IPS-20b (cell line): Measurements from ENCODE around the gene RAE1.
"Not testable (repeated sequence)": the region's sequence is repeated elsewhere in the genome, so short reads cannot be mapped to it uniquely, and the experiment has no call there.

Experiments
- H3K27ac ChIP-seq: one replicate; pipeline ENCODE4 v1.5.1; 2013; ENCODE audit warnings: low read length
- H3K27me3 ChIP-seq: 2 replicates; pipeline ENCODE4 v1.6.1; 2013; ENCODE audit warnings: mild to moderate bottlenecking, low read length, inconsistent platforms; ENCODE audit not compliant: insufficient read depth
- H3K36me3 ChIP-seq: 2 replicates; pipeline ENCODE4 v1.6.1; 2013; ENCODE audit warnings: low read depth, mild to moderate bottlenecking, inconsistent platforms, low read length, moderate library complexity; ENCODE audit not compliant: insufficient read depth
- H3K4me1 ChIP-seq: 2 replicates; pipeline ENCODE4 v1.6.1; 2013; ENCODE audit warnings: mild to moderate bottlenecking, control low read depth, inconsistent platforms, low read length, moderate library complexity; ENCODE audit not compliant: insufficient read depth
- H3K4me3 ChIP-seq: 2 replicates; pipeline ENCODE4 v1.5.1; 2013; ENCODE audit warnings: mild to moderate bottlenecking, low read length, inconsistent platforms
- H3K9ac ChIP-seq: 2 replicates; pipeline ENCODE4 v1.6.1; 2013; ENCODE audit warnings: low read depth, mild to moderate bottlenecking, inconsistent platforms, low read length, moderate library complexity
- H3K9me3 ChIP-seq: 2 replicates; pipeline ENCODE4 v1.6.1; 2013; ENCODE audit warnings: mild to moderate bottlenecking, low read depth, low read length, inconsistent platforms; ENCODE audit not compliant: insufficient read depth

RAE1 gene

DNA sequence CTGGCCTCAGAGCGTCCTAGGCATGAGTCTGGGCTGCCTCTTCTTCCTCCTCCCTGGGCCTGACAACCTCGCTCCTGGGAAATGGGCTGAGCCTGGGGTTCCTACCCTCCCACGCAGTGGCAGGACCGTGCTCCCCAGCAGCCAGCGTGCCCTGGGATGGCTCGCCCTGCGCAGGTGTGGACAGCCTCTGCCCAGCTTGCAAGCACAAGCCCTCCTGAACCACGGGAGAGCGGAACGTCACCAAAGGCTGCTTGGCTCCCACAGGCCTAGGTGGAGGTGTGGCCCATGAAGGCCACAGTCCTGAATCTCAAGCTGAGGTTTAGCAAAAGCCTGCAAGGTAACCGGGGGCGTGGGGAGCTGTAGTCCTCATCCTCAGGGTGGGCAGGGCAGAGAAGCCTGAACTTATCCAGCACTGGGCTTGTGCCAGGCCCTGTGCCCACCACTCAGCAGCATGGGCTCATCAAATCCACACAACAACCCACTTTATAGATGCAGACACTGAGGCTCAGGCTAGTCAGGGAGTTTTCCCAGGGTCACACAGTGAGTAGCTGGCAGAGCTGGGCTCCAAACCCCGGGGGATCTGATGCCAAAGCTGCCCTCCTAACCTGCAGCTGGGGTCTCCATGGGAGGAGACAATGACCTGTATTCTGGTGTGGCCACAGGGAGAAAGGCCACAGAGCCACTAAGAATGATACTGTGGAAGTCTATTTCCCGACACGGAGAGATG lies 65.4 kb downstream of the RAE1 start:
- Histone ChIP-seq H3K4me3 (no peak overlapping the region), H3K27me3 (no peaks in the 10 kb centered on the region), H3K9me3 (no peaks in the 10 kb centered on the region), H3K27ac (no peak overlapping the region), H3K4me1 (no peaks in the 10 kb centered on the region), H3K36me3 (no peaks in the 10 kb centered on the region), H3K9ac (no peak overlapping the region)

DNA sequence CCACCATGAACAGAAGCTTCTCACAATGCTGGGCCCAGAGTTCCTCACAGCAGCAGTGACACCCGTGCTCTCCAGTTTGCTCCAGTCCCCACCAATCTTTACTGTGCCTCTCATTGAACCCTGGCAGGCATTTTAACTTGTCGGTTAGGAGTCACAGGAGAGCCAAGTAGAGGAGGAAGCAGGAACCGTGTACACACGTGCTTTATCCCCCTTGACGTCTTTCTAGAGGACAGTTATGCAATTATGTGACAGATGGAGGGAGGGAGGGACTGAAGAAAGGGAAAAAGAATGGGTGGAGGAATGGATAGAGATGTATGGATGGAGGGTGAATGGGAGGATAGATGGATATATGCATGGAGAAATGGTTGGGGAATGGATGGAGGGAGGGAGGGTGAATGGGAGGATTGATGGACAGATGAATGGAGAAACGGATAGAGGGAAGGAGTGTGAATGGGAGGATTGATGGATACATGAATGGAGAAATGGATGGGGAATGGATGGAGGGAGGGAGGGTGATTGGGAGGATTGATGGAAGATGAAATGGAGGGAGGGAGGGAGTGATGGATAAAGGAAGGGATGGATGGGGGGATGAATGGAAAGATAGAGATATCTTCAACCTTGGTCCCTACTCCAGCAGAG lies 66.1 kb downstream of the RAE1 start:
- no peaks in the 10 kb centered on the region for H3K9me3 ChIP-seq
- no peak overlapping the region for H3K27ac ChIP-seq
- H3K27me3 ChIP-seq: no peaks in the 10 kb centered on the region
- no peaks in the 10 kb centered on the region for H3K4me1 ChIP-seq
- H3K4me3 ChIP-seq: no peak overlapping the region
- no peak overlapping the region for H3K9ac ChIP-seq
- no peaks in the 10 kb centered on the region for H3K36me3 ChIP-seq

DNA sequence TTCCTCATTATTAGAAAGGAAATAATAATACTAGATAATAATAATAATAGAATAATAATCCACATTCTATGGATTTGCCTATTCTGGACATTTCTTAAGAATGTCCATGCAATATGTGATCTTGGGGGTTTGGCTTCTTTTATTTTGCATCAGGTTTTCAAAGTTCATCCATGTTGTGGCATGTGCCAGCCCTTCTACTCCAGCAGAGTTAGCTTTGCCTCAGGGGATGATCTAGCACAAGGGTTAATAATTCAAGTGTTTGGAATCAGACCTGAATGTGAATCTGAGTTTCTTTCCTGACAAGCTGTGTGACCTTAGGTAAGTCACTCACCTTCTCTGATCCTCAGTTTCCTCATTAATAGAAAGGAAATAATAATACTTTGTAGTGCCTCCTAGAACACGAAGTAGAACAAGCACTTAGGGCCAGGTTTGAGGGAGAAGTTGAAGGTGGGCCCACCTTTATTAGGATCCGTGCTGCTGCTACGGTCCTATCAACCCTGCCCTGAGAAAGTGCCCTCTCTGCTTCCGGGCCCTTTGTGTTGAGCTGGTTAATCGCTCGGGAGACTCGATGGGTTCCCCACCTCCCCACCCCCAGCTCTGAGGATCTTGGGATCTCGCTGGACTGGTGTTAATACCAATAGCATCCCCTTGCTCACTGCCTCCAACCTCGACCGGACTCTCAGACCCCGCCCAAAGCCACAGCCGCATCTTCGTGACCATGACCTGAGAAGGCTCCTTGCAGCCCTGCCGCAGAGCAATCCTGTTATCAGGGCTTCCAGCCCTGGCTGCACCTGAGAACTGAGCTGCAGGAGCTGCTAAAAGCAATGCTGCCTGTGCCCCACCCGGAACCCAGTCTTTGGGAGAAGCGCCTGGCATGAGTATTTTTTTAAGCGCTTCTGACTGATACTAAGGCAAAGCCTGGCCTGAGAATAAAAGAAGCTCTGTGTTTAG lies 67.0 kb downstream of the RAE1 start:
- Histone ChIP-seq H3K4me1 (no peaks in the 10 kb centered on the region), H3K9ac (no peak overlapping the region), H3K27me3 (no peaks in the 10 kb centered on the region)

DNA sequence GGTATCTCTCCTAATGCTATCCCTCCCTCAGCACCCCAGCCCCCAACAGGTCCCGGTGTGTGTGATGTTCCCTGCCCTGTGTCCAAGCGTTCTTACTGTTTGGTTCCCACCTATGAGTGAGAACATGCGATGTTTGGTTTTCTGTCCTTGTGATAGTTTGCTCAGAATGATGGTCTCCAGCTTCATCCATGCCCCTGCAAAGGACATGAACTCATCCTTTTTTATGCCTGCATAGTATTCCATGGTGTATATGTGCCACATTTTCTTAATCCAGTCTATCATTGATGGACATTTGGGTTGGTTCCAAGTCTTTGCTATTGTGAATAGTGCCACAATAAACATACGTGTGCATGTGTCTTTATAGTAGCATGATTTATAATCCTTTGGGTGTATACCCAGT lies 68.4 kb downstream of the RAE1 start:
- not testable (repeated sequence) for H3K27me3 ChIP-seq, H3K27ac ChIP-seq, H3K9ac ChIP-seq, H3K4me1 ChIP-seq, H3K4me3 ChIP-seq, H3K36me3 ChIP-seq, H3K9me3 ChIP-seq

More for the DNA sequence above, 67.0 kb downstream of the RAE1 start:
- H3K36me3 ChIP-seq: no peaks in the 10 kb centered on the region
- no peaks in the 10 kb centered on the region for H3K9me3 ChIP-seq
- no peak overlapping the region for H3K27ac ChIP-seq
- H3K4me3 ChIP-seq: no peak overlapping the region

DNA sequence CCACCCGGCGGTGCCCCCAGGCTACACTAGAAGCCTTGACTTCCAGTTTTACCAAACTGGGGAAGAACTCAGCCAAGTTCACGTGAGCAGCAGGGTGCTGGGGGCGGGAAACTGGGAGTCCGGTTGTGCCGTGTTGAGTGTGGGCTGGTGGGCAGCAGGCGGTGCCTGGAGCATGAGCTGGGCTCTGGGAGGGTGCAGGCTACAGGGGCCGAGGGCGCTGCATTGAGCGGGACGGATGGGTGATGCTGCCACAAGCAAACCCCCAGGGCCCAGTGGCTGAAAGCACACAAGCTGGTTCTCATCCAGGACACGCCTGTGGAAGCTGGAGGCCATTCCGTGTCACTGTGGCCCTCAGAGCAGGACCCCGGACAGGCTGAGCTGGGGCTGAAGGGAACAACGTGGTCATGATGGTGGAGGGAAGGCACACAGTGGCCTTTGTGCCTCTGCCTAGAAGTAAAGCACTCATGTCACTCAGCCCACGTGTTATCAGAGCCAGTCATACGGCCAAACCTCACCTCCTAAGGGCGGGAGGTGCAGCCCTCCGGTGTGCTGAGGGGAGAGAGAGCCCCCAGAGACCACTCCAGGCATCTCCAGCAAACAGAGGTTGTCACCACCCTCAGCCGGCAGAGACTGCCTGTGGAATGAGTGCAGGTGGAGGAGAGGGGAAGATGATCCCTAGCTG lies 69.7 kb downstream of the RAE1 start:
- H3K9me3 ChIP-seq: no peaks in the 10 kb centered on the region

DNA sequence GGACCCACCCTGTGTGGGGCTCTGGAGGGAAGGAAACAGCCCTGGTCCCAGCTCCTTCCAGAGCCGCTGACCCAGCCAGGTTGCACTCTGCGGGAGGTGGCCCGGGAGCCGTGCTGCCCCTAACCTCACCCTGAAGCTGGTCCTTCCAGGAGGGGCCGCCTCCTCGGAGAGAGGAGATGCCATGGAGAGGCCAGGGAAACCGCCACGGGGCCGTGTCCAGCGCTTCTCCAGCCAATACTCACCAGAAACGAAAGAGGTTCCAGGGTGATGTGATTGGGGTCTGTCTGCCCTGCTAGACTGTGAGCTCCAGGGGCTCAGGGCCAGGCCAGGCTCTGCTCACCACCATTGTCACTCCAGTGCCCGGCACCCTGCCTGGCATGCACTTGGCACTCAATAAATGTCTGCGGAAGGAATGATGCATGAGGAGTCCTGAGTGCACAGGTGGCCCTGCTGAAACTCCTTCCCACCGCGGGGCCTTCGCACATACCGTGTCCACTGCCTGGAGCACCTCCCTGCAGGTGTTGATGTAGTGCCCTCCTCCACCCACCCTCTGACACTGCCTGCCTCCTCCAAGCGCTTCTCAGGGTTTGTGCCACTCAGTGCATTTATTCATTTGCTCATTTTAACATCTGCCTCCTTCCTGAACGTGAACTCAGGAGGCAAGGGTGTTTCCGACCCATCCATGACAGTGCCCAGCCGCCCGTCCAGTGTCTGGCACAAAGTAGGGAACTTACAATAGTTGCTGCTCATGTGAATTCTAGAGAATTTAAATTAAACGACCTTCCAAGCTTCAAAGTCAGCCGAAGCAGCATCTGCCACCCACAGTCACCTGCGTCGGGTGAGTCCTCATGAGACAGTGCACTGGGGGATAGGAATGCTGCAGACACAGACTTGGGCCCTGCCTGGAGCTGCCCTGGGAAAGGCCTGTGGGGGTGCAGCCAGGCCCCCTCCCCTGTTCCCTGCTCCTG lies 70.5 kb downstream of the RAE1 start:
- Histone ChIP-seq H3K36me3 (no peaks in the 10 kb centered on the region), H3K4me3 (no peak overlapping the region), H3K27me3 (no peaks in the 10 kb centered on the region), H3K9ac (no peak overlapping the region), H3K27ac (no peak overlapping the region), H3K4me1 (peaks cover 4% of the 10 kb centered on the region; the same call in 1 of the 2 replicates), H3K9me3 (no peaks in the 10 kb centered on the region)

More for the DNA sequence above, 69.7 kb downstream of the RAE1 start:
- Histone ChIP-seq H3K4me1 (peaks cover 4% of the 10 kb centered on the region; the same call in 1 of the 2 replicates), H3K4me3 (no peak overlapping the region), H3K36me3 (no peaks in the 10 kb centered on the region), H3K9ac (no peak overlapping the region), H3K27me3 (no peaks in the 10 kb centered on the region), H3K27ac (no peak overlapping the region)

DNA sequence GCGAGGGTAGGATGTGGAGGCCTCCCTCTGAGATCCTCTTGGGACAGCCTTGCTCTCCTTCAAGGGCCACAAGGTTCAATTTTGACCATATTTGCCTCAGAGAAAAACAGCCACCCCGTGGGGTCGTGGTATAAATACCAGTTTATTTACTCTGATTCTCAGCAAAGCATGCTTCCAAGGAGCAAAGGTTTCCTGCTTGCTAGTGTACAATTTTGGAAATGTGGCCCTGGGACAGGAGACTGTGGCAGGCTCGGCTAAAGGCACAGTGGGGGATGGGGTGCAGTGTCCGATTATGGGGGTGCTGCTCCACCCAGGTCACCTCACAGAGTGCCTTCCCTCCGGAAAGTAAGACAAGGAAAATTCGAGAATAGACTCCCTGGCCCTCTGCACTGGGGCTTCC lies 71.2 kb downstream of the RAE1 start:
- no peak overlapping the region for H3K4me3 ChIP-seq
- H3K4me1 ChIP-seq: peaks cover 4% of the 10 kb centered on the region; the same call in 1 of the 2 replicates
- no peaks in the 10 kb centered on the region for H3K36me3 ChIP-seq
- no peak overlapping the region for H3K9ac ChIP-seq
- no peaks in the 10 kb centered on the region for H3K9me3 ChIP-seq
- no peak overlapping the region for H3K27ac ChIP-seq
- no peaks in the 10 kb centered on the region for H3K27me3 ChIP-seq

DNA sequence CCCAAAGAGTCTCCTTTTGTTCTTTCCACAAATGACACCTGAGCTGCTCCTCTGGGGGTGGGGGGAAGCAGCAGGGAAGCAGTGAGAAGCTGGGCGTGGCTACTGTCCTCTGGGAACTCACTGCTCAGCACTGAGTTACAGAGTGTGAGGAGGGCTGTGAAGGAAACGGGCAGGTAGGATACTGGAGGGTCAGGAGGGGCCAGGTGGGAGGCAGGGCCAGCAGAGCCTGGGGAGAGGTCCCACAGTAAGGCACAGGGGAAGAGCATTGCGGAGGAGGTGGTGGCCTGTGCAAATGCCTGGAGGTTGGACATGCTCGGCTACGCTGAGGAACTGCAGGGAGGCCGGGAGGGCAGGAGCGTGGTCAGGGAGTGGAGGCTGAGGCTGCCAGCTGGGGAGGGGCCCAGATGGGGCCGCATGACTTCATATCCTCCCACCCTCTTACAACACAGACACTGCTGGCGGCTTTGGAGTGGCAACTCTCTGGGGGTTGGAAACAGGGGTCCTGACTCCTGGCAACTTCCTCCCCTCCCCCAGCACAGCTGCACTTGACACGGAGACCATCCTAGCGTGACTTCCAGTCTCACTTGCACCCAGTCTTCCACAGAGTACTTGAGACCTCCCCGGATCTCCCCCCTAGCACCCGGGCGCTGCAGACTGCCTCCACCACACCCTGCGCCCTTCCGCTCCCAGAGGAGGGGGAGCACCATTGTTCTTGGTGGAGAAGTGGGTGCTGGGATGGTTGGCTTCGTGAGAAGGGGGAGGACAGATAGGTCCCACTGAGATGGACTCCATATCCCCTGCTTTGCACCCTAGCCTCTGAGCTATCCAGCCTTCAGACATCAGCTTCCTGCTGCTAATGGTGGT lies 74.3 kb downstream of the RAE1 start:
- Histone ChIP-seq H3K4me3 (no peak overlapping the region), H3K9ac (peak overlapping the region; percentile 9; the same call in 1 of the 2 replicates), H3K27ac (no peak overlapping the region), H3K27me3 (no peaks in the 10 kb centered on the region), H3K4me1 (peaks cover 4% of the 10 kb centered on the region; the same call in 1 of the 2 replicates), H3K9me3 (no peaks in the 10 kb centered on the region), H3K36me3 (no peaks in the 10 kb centered on the region)

DNA sequence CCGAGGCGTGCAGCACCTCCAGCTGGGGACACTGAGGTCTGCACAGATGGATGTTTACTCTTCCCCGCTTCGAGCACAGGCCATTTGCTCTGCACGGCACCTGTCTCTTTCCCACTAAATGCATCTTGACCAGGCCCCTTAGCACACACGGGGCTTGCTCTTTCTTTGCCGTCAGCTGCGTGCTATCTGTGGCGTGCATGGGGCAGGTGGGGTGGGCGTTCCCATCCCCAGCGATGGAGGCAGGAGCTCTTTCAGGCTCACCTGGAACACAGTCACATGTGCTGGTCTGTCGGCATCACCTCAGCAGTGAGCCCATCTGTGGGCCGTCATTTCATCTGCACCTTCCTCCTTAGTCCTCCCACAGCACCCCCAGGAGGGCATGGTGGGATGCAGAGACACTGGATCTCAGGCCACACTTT lies 75.2 kb downstream of the RAE1 start:
- H3K4me3 ChIP-seq: no peak overlapping the region
- H3K9me3 ChIP-seq: no peaks in the 10 kb centered on the region
- no peaks in the 10 kb centered on the region for H3K36me3 ChIP-seq
- H3K27ac ChIP-seq: no peak overlapping the region
- H3K9ac ChIP-seq: no peak overlapping the region
- H3K4me1 ChIP-seq: peaks cover 4% of the 10 kb centered on the region; the same call in 1 of the 2 replicates
- no peaks in the 10 kb centered on the region for H3K27me3 ChIP-seq

DNA sequence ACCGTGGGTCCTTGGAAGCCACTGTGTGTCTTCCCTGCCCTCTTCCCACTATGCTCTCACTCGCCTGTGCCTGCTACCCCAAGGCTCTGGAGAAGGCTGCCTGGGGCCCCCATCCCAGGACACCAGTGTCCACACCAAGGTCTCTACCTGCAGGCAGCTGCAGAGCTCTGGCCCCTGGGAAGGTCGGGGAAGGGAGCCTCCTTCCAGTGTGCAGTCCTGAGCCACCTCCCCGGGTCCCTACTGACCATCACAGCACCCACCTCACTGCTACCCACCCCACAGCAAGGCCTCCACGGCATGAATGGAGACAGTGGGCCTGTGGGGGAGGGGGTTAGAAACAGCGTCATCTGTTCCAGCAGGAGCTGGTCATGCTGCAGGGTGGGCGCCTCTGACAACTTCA lies 75.8 kb downstream of the RAE1 start:
- no peaks in the 10 kb centered on the region for H3K36me3 ChIP-seq
- H3K9me3 ChIP-seq: no peaks in the 10 kb centered on the region
- H3K4me1 ChIP-seq: peaks cover 4% of the 10 kb centered on the region; the same call in 1 of the 2 replicates
- no peak overlapping the region for H3K27ac ChIP-seq
- H3K9ac ChIP-seq: no peak overlapping the region
- no peak overlapping the region for H3K4me3 ChIP-seq
- H3K27me3 ChIP-seq: no peaks in the 10 kb centered on the region
